ENCODE data around the gene ANKH.
A peak's percentile ranks its signal among the peaks of the same experiment; 100 is the strongest.

Gene ANKH

DNA sequence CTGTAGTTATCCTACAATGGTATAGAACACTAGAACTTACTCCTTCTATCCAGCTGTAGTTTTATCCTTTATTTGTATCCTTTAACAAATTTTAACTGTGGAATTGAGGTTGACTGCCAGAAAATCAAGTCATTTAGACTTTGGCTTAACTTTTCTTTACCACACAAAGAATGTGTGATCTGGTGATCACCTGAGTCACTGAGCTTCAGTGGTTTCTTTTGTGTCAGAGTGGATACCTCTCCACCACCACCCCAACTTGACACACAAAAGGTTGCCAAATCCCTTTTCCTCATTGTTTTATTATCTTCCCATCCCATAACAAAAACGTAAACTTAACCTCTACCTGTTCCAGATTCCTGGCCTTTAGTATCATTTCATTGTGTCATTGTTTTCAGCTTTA is 201.6 kb downstream of the ANKH start:
- TF ChIP-seq, protein P1, sequence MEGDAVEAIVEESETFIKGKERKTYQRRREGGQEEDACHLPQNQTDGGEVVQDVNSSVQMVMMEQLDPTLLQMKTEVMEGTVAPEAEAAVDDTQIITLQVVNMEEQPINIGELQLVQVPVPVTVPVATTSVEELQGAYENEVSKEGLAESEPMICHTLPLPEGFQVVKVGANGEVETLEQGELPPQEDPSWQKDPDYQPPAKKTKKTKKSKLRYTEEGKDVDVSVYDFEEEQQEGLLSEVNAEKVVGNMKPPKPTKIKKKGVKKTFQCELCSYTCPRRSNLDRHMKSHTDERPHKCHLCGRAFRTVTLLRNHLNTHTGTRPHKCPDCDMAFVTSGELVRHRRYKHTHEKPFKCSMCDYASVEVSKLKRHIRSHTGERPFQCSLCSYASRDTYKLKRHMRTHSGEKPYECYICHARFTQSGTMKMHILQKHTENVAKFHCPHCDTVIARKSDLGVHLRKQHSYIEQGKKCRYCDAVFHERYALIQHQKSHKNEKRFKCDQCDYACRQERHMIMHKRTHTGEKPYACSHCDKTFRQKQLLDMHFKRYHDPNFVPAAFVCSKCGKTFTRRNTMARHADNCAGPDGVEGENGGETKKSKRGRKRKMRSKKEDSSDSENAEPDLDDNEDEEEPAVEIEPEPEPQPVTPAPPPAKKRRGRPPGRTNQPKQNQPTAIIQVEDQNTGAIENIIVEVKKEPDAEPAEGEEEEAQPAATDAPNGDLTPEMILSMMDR (conservative IDR thresholded peaks at IDR 0.05): no peak

DNA sequence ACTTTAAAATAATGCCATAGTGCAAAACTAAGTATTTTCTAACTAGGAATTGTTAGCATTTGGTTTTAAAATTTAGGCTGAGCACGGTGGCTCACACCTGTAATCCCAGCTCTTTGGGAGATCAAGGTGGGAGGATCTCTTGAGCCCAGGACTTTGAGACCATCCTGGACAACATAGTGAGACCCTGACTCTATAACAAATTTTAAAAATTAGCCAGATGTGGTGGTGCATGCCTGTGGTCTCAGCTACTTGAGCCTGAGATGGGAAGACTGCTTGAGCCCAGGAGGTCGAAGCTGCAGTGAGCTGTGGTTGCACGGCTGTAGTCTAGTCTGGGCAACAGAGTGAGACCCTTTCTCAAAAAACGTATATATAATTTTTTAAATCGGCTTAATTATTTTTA is 202.2 kb downstream of the ANKH start:
- no peak overlapping the region for H3K27ac ChIP-seq
- TF ChIP-seq, protein P1 (conservative IDR thresholded peaks at IDR 0.05): no peak

More for the DNA sequence above, 201.6 kb downstream of the ANKH start:
- no peak overlapping the region for H3K27ac ChIP-seq

DNA sequence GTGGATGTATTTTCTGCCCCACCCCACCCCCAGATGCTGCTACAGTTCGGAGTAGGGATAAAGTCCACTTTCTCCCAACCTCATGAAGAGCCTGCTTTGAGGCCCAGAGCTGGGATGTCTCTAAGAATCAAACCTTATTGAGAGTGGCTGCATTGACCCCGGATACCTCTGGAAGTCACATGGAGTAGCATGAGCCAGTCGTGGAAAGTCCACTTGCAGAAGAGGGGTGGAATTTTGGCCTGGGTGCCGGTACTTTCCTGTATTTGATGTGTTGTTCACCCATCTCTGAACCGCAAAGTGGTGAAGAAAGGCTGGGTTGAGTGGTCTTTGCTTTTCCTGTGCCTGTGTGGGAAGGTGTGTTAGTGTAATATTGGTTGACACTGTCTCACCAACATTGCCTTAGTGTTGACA is 203.4 kb downstream of the ANKH start:
- no peak overlapping the region for H3K27ac ChIP-seq
- TF ChIP-seq, protein P1 (conservative IDR thresholded peaks at IDR 0.05): no peak

DNA sequence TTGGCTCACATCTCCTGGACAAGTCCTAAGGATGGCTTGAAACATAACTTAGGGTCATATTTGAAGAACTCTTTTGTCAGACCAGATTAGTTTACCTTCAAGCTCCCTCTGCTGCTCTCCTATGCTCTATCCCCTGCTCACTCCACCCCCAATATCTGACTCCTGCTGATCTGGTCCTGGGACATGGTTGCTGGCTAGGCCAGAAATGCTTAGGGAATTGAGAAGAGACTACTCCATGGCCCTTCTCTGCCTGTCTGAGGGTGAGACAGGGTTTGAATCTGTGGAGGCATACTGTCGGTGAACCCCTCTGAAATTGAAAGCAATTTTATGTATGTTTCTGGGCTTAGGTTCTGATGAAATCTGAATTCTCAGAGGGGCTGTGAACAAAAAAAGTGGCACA is 203.8 kb downstream of the ANKH start:
- no peak overlapping the region for H3K27ac ChIP-seq
- TF ChIP-seq, protein P1 (conservative IDR thresholded peaks at IDR 0.05): no peak

DNA sequence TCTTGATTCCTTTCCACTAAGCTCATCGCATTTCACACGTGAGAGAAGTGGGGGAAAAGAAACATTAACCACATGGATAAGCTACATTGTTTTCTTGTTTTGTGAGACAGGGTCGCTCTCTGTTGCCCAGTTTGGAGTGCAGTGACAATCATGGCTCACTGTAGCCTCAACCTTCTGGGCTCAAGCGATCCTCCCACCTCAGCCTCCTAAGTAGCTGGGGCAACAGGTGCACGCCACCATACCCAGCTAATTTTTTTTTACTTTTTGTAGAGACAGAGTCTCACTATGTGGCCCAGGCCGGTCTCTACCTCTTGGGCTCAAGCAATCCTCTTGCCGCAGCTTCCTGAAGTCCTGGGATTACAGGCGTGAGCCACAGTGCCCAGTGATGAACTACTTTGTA is 204.3 kb downstream of the ANKH start:
- H3K27ac ChIP-seq: no peak overlapping the region
- TF ChIP-seq, protein P1 (conservative IDR thresholded peaks at IDR 0.05): no peak

DNA sequence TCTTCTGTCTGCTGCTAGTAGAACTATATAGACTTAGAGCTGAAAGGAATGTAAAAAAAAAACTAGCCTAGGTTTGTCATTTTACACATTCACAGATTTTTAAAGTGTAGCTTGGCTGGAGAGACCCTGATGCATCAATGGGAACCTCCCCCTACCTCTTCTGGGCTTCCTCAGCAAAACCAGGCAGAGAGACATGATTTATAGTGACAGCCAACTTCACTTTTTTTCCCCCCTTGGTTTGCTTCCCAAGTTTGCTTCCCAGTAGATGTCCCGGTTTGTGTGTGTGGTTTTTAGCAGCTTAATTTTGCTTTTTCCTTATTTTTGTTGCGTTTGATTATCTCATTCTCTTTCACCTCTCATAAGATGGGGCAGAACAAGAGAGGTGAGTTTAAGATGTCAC is 205.2 kb downstream of the ANKH start:
- peak overlapping the region; percentile 94 for H3K27ac ChIP-seq
- TF ChIP-seq, protein P1 (conservative IDR thresholded peaks at IDR 0.05): no peak

DNA sequence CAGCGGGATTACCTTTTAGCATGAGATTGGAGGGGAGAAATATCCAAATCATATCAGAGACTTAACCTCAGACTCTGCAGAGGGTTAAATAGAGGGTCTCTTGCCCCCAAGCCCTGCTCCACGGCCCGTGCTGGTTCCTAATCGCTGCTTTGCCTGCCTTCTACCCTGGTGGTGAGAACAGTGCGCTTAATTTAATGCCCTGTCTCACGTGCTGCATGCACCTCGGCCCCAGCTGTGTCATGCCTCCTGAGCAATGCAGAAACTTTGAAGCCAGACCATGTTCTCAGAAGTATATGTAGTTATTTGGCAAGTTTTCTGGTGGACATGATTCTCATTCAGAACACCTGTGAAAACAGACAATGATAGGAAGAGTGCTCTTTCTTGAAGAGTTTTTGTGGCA is 205.6 kb downstream of the ANKH start:
- TF ChIP-seq, protein P1 (conservative IDR thresholded peaks at IDR 0.05): no peak; the same call in 1 of the 2 replicates
- peak overlapping the region; percentile 94 for H3K27ac ChIP-seq
